ENCODE results near the gene SETBP1. TPM values are rescaled to one million over a fixed set of nuclear protein-coding genes. Genes with fewer than 3 reads are reported as not detected.
"Not testable (repeated sequence)": the region's sequence is repeated elsewhere in the genome, so short reads cannot be mapped to it uniquely, and the experiment has no call there.

The SETBP1 gene
- total and polyA plus RNA-seq, 3 donors from 2014 or later, result 6.2 to 34.7 (median 33.1) TPM

GRCh38 chr18:44716697-44717163, 36.0 kb downstream of the SETBP1 start:
- WGBS, 2 donors, result 84 to 96% methylated on average over 5 of the region's 5 CpGs
- Histone ChIP-seq H3K4me1 (peaks cover 3% of the 10 kb centered on the region), H3K36me3 (ENCODE audit: low read depth, missing control alignments) (no peaks in the 10 kb centered on the region), H3K4me3 (no peak overlapping the region), H3K27ac (no peak overlapping the region), H3K9me3 (no peaks in the 10 kb centered on the region), H3K27me3 (no peaks in the 10 kb centered on the region)
- intact Hi-C loops (cut with DNase I; ENCODE audit: low total_unique reads), result no loop called here
- TF ChIP-seq POLR2A (IDR thresholded peaks at IDR 0.05) (no peak), CTCF (IDR thresholded peaks at IDR 0.05) (no peak)
- DNase-seq, result no peak

- TF ChIP-seq POLR2A (IDR thresholded peaks at IDR 0.05), result no peak
- TF ChIP-seq CTCF (IDR thresholded peaks at IDR 0.05), result no peak
- intact Hi-C loops (cut with DNase I; ENCODE audit: low total_unique reads), result no loop called here
- WGBS, 2 donors, result 64 to 79% methylated on average over 3 of the region's 3 CpGs
- H3K27me3 ChIP-seq, result no peaks in the 10 kb centered on the region
- H3K4me1 ChIP-seq, result peaks cover 3% of the 10 kb centered on the region
- no peaks in the 10 kb centered on the region for H3K9me3 ChIP-seq
- H3K4me3 ChIP-seq, result no peak overlapping the region
- no peaks in the 10 kb centered on the region for H3K36me3 ChIP-seq (ENCODE audit: low read depth, missing control alignments)
- DNase-seq, result no peak
- no peak overlapping the region for H3K27ac ChIP-seq
These were observed 38.9 kb downstream of the SETBP1 start for GRCh38 chr18:44719519-44720060.

DNA sequence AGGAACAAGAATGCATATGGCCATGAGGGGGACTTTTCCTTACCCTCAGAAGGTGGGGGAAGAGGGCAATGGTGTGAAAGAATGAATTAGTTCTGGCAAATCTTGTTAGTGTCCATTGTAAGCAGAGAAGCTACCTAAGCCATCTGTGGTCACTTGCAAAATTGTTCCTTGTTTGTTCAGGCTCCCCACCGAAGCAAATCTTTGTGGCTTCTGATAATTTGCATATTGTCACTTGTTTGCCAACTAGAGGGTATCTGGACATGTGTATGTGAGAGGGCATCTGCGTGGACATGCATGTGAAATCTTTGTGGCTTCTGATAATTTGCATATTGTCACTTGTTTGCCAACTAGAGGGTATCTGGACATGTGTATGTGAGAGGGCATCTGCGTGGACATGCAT, 41.1 kb downstream of the SETBP1 start:
- peaks cover 11% of the 10 kb centered on the region for H3K4me1 ChIP-seq

DNA sequence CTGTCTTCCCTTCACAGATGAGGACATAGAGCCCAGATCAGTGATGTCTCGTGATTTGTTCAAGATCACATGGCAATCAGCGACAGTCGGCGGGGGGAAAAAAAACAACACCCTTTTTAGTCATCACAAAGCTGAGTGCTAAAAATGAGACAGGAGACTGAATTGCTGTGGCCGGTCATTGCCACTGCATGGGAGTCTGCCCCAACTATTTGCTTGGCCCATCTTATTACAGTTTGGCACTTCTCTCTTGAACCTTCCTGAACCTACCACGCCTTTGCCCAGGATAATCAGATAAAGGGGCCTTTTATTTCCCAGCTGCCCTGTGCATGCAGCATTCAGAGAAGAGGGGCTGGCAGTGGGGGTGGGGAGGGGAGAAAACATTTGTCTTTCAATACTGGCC, 42.7 kb downstream of the SETBP1 start:
- Histone ChIP-seq H3K9me3 (no peaks in the 10 kb centered on the region), H3K4me1 (peaks cover 13% of the 10 kb centered on the region), H3K27me3 (no peaks in the 10 kb centered on the region), H3K36me3 (ENCODE audit: low read depth, missing control alignments) (no peaks in the 10 kb centered on the region), H3K4me3 (no peak overlapping the region), H3K27ac (no peak overlapping the region)
- 87 to 91% methylated on average over 4 to 6 of the region's 6 CpGs for WGBS, 2 donors
- intact Hi-C loops (cut with DNase I; ENCODE audit: low total_unique reads), result no loop called here
- TF ChIP-seq POLR2A (IDR thresholded peaks at IDR 0.05) (no peak), CTCF (IDR thresholded peaks at IDR 0.05) (no peak)
- no peak for DNase-seq

More for the DNA sequence above, 41.1 kb downstream of the SETBP1 start:
- H3K4me3 ChIP-seq; H3K36me3 ChIP-seq (ENCODE audit: low read depth, missing control alignments); H3K27ac ChIP-seq; DNase-seq; H3K27me3 ChIP-seq; H3K9me3 ChIP-seq; intact Hi-C loops (cut with DNase I; ENCODE audit: low total_unique reads): not testable (repeated sequence)
- 89 to 93% methylated on average over 3 of the region's 3 CpGs for WGBS, 2 donors

GRCh38 chr18:44724105-44724778, 43.6 kb downstream of the SETBP1 start:
- 81 to 83% methylated on average over 1 of the region's 1 CpG for WGBS, 2 donors
- H3K36me3 ChIP-seq (ENCODE audit: low read depth, missing control alignments), result no peaks in the 10 kb centered on the region
- intact Hi-C loops (cut with DNase I; ENCODE audit: low total_unique reads), result no loop called here
- H3K27ac ChIP-seq, result no peak overlapping the region
- no peaks in the 10 kb centered on the region for H3K9me3 ChIP-seq
- TF ChIP-seq CTCF (IDR thresholded peaks at IDR 0.05) (no peak), POLR2A (IDR thresholded peaks at IDR 0.05) (no peak)
- H3K4me3 ChIP-seq, result no peak overlapping the region
- no peak for DNase-seq
- no peaks in the 10 kb centered on the region for H3K27me3 ChIP-seq
- H3K4me1 ChIP-seq, result peaks cover 13% of the 10 kb centered on the region
